ENCODE results near the gene HAO2.

DNA sequence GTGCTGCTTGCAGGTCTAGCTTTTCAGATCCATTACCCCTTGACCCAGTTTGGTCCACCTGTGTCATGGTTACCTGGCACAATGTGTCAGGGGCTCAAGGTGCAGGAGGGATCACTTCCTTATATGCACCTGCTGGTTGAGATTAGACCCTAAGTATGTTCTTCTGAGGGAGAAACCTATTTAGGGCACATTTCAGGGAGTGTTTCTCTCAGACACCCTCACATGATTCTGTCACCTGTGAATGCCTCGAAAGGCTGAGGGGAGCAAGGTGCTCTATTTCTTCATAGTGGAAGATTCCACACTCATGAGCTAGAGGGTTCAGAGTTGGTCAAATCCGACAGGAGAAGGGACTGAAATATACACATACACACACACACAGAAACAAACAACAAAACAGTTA lies 61.9 kb downstream of the HAO2 start:
- TF ChIP-seq CTCF (IDR thresholded peaks at IDR 0.05; ENCODE audit: low read depth, low read length) (no peak), POLR2A (IDR thresholded peaks at IDR 0.05; ENCODE audit: extremely low read depth, insufficient read length) (no peak)
